GM18526 (cell line): ENCODE measurements around the gene PAMR1.

Experiments used
- POLR2A ChIP-seq: IDR thresholded peaks from 3 replicates; pipeline ENCODE4 v1.6.1; 2011; ENCODE audit not compliant: insufficient read length; ENCODE audit errors: extremely low read depth

The PAMR1 gene

GRCh38 chr11:35407041-35407440 is 118.4 kb downstream of the PAMR1 start:
- no peak for TF ChIP-seq POLR2A

GRCh38 chr11:35404388-35404775 is 121.0 kb downstream of the PAMR1 start:
- TF ChIP-seq POLR2A: no peak

- no peak for TF ChIP-seq POLR2A
Measured at GRCh38 chr11:35403765-35404387, 121.5 kb downstream of the PAMR1 start.

- no peak for TF ChIP-seq POLR2A
Measured at GRCh38 chr11:35402751-35403660, 122.4 kb downstream of the PAMR1 start.

- TF ChIP-seq POLR2A: no peak
Measured at GRCh38 chr11:35398881-35399280, 126.5 kb downstream of the PAMR1 start.

GRCh38 chr11:35394941-35395340 is 130.5 kb downstream of the PAMR1 start:
- TF ChIP-seq POLR2A: no peak

- TF ChIP-seq POLR2A: no peak
Measured at GRCh38 chr11:35393098-35393497, 132.3 kb downstream of the PAMR1 start.

GRCh38 chr11:35391922-35392688 is 133.3 kb downstream of the PAMR1 start:
- no peak for TF ChIP-seq POLR2A

- no peak for TF ChIP-seq POLR2A
Measured at GRCh38 chr11:35390737-35391682, 134.4 kb downstream of the PAMR1 start.

- TF ChIP-seq POLR2A: no peak
Measured at GRCh38 chr11:35389897-35390465, 135.4 kb downstream of the PAMR1 start.

GRCh38 chr11:35389112-35389511 is 136.3 kb downstream of the PAMR1 start:
- TF ChIP-seq POLR2A: no peak

GRCh38 chr11:35388061-35388460 is 137.4 kb downstream of the PAMR1 start:
- no peak for TF ChIP-seq POLR2A

- no peak for TF ChIP-seq POLR2A
Measured at GRCh38 chr11:35387111-35387982, 138.1 kb downstream of the PAMR1 start.
